ENCODE measurements around the gene MYH7.

MYH7 gene

DNA sequence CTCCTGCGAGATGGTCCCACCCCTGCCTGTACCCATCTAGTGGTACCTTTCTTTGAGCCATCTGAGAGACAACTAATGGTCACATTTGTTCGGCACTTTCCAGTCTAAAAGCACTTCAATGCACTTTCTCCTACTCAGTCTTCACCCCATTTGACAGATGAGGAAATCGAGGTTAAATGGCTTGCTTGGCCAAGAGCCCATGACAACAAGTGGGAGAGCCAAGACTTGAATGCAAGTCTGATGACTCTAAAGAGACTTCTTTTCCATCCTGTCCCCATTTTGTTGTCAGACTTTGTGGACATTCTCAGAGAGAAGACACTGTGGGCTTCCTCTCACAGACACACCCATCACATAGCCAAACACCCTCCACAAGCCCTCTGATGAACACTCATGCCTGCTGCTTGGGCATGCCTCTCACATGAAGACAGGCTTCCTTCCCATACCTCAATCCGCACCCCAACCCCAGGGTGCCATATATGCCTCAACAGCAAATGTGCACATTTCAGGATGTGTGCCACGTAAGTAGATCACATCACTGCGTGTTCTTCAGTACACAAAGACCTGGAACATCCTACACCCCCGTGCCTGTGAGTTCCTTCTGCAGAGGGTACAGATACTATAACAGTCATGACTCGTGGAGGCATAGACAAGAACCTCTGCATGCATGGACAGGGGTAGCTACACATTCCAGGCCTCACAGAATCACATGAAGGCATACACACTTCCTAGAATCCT, 805 bp downstream of the MYH7 start:
- DNase-seq (ENCODE audit: insufficient read length, low spot score) (no peak), FAIRE-seq (no peak)
- TF ChIP-seq, protein P1, sequence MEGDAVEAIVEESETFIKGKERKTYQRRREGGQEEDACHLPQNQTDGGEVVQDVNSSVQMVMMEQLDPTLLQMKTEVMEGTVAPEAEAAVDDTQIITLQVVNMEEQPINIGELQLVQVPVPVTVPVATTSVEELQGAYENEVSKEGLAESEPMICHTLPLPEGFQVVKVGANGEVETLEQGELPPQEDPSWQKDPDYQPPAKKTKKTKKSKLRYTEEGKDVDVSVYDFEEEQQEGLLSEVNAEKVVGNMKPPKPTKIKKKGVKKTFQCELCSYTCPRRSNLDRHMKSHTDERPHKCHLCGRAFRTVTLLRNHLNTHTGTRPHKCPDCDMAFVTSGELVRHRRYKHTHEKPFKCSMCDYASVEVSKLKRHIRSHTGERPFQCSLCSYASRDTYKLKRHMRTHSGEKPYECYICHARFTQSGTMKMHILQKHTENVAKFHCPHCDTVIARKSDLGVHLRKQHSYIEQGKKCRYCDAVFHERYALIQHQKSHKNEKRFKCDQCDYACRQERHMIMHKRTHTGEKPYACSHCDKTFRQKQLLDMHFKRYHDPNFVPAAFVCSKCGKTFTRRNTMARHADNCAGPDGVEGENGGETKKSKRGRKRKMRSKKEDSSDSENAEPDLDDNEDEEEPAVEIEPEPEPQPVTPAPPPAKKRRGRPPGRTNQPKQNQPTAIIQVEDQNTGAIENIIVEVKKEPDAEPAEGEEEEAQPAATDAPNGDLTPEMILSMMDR (IDR thresholded peaks at IDR 0.05; ENCODE audit: insufficient read depth, missing control alignments): no peak

DNA sequence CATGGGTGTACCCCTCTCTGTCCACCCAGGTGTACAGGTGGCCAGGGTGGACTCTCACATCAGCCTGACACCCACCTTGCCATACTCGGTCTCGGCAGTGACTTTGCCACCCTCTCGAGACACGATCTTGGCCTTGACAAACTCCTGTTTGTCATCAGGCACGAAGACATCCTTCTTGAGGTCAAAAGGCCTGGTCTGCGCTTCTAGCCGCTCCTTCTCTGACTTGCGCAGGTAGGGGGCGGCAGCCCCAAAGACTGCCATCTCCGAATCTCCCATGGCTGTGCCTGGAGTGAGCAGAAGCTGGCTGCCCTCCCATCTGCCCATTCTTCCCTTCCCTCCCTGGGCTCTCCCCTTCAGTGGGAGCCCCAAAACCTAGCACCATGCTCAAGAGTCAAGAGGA, 2.0 kb downstream of the MYH7 start:
- no peak for DNase-seq (ENCODE audit: insufficient read length, low spot score)
- FAIRE-seq: no peak
- TF ChIP-seq, protein P1 (IDR thresholded peaks at IDR 0.05; ENCODE audit: insufficient read depth, missing control alignments): no peak

DNA sequence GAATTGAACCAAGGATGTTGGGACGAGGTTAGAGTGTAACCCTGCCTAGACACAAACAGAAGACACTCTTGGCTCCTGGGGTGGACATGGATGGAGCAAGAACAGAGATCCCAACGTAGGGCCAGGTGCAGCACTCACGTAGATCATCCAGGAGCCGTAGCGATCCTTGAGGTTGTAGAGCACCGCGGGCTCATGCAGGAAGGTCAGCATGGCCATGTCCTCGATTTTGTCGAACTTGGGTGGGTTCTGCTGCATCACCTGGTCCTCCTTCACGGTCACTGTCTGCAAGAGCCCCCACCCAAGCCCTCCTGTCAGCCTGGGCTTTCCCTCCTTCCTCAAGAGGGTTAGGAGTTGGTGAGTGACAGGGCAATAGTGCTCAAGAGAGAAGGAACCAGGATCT, 2.5 kb downstream of the MYH7 start:
- DNase-seq (ENCODE audit: insufficient read length, low spot score) (no peak), FAIRE-seq (no peak)
- TF ChIP-seq, protein P1 (IDR thresholded peaks at IDR 0.05; ENCODE audit: insufficient read depth, missing control alignments): no peak

DNA sequence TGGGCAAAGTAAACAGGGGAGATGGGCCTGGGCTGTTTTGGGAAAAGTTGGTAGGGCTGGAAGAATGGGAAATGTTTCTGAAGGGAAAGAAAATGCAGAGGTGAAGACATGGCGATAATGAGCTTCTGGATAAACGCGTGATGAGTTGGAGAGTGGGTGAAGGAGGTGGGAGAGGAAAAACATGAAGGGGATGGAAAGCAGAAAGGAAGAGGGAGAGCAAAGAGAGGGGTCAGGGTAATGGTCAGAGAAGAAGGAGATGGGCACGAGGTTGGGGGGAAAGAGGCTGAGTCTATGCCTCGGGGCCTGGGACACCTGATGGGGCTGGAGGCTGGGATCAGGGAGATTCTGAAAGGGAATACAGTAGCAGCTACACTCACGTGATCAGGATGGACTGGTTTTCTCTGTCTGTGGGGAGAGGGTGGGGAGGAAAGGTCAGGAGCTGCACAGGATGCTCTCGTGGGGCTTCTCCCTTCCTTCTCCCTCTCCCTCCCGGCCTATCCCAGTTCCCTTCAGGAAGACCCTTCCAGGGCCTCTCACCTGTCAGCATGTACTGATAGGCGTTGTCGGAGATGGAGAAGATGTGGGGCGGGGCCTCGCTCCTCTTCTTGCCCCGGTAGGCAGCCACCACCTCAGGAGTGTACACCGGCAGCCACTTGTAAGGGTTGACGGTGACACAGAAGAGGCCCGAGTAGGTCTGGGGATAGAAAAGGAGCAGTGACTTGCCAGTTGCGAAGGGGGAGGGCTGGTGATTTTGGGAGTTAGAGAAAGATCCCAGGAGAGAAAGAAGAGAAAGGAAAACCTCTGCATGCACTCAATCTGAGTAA, 3.1 kb downstream of the MYH7 start:
- FAIRE-seq: no peak

DNA sequence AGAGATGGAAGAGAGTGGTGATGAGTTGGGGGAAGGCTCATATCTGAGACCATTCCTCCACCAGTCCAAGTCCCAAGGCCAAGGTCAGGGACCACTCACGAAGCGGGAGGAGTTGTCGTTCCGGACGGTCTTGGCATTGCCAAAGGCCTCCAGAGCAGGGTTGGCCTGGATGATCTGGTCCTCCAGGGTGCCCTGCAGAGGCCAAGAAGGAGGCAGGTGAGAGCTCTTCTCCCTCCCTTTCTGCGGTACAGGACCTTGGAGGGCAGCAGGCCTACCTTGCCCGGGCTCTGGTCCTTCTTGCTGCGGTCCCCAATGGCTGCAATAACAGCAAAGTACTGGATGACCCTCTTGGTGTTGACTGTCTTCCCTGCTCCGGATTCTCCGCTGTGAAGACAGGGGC, 4.0 kb downstream of the MYH7 start:
- DNase-seq (ENCODE audit: insufficient read length, low spot score) (no peak), FAIRE-seq (no peak)
- TF ChIP-seq, protein P1 (IDR thresholded peaks at IDR 0.05; ENCODE audit: insufficient read depth, missing control alignments): no peak

More for the DNA sequence above, 3.1 kb downstream of the MYH7 start:
- TF ChIP-seq, protein P1 (IDR thresholded peaks at IDR 0.05; ENCODE audit: insufficient read depth, missing control alignments): no peak
- DNase-seq (ENCODE audit: insufficient read length, low spot score): no peak

DNA sequence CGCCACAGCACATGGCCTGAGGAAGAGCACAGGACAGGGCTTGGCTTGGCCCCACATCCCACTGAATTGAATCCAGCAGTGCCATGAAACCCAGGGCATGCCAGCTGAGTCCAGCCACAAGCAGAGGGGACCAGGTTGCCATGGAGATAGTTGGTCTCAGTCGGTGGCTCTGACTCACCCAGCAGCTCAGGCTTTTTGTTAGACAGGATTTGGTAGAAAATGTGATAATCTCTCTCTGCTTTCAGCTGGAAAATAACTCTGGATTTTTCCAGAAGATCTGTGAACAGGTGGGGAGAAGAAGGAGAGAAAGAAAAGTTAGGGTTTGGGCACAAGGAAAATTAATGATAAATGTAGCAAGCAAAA, 4.8 kb downstream of the MYH7 start:
- TF ChIP-seq, protein P1 (IDR thresholded peaks at IDR 0.05; ENCODE audit: insufficient read depth, missing control alignments): no peak
- DNase-seq (ENCODE audit: insufficient read length, low spot score) (no peak), FAIRE-seq (no peak)
